Measurements from ENCODE around the gene ELF3. TPM values are rescaled to one million over a fixed set of nuclear protein-coding genes. Genes with fewer than 3 reads are reported as not detected.

Gene ELF3
- total and polyA plus RNA-seq, 2 of the 4 experiments (the other 2 are of a cell fraction): under 0.01 to 0.38 TPM

DNA sequence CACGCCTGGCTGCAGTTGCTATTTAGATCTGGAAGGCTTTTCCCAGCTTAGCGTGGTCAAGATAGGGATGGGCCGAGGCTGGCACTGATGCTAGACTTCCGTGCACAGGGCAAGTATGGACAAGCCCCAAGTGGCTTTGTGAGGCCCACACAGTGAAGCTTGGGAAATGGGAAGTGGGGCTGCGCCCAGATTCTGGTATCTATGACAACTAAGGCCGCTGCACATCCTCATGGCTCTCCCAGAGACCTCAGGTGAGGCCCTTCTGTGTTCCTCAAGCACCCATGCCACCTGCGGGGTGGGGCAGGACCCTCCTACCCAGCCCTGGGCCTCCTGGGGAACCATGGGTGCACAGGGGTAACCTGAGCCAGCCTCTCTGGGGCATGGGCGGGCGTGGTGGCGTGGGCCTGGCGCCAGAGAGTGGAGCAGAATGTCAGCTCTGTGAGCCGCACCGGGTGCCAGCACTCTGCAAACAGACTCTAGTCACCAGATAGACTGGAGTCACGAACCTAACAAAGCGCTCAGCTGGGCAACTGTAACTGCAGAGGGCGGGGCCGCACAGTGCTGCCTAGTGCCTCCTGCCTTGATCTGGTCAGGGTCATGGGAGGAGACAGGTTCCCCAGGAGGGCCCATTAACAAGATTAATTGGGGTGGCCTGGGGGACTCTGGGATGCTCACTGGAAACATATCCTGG, 46.4 kb downstream of the ELF3 start:
- in situ Hi-C loops (cut with MboI; ENCODE audit: low sequenced_read_pairs): no loop called here
- POLR2A ChIA-PET (ENCODE audit: unreplicated experiment): interaction anchor here (0.6 kb wide), 1 partner anchor 615 kb away, joined by 3 read pairs; no protein-coding TSS in a partner anchor
- Histone ChIP-seq H3K36me3 (ENCODE audit: control insufficient read depth, insufficient read depth, low read length) (no peaks in the 10 kb centered on the region), H2BK15ac (ENCODE audit: low read depth, low read length) (0 out of 3 replicates have a peak overlapping the region, but pooled peaks have one; percentile 39), H3K56ac (ENCODE audit: extremely low read depth, insufficient read depth, low read length) (no peak overlapping the region), H2AK9ac (replicated peaks; ENCODE audit: low read depth, low read length, poor library complexity) (peak overlapping the region; percentile 72), H4K20me1 (ENCODE audit: insufficient read depth, low read length) (no peaks in the 10 kb centered on the region), H3K4ac (ENCODE audit: low read depth, low read length) (peak overlapping the region; percentile 6; the same call in 1 of the 2 replicates), H2AFZ (replicated peaks; ENCODE audit: low read length, poor library complexity) (peak overlapping the region; percentile 8), H2BK120ac (ENCODE audit: low read depth, low read length) (0 out of 2 replicates have a peak overlapping the region, but pooled peaks have one; percentile 40), H3K14ac (replicated peaks; ENCODE audit: low read depth, low read length) (no peak overlapping the region; the same call in 1 of the 2 replicates), H4K91ac (ENCODE audit: insufficient read depth, low read depth, low read length) (no peak overlapping the region; the same call in 1 of the 2 replicates), H3K27ac (ENCODE audit: insufficient read depth, low read length) (no peak overlapping the region), H3K4me3 (ENCODE audit: insufficient read depth, low read depth, low read length) (no peak overlapping the region), H2BK5ac (ENCODE audit: low read depth, low read length, poor library complexity, severe bottlenecking) (peak overlapping the region; percentile 26), H3K9ac (ENCODE audit: low read depth, low read length) (no peak overlapping the region), H3K18ac (ENCODE audit: low read depth, low read length) (no peak overlapping the region), H4K8ac (ENCODE audit: low read depth in 2 of 2, low read length in 2 of 2) (no peak overlapping the region), H3K4me2 (ENCODE audit: low read depth, low read length) (no peak overlapping the region), H3K9me3 (ENCODE audit: control insufficient read depth, insufficient read depth, low read length) (no peaks in the 10 kb centered on the region), H3K79me1 (ENCODE audit: low read depth in 1 of 2, low read length in 2 of 2) (no peaks in the 10 kb centered on the region), H3K27me3 (ENCODE audit: control insufficient read depth, insufficient read depth, low read length) (peaks cover 2% of the 10 kb centered on the region; the same call in 1 of the 2 replicates), H3K4me1 (ENCODE audit: control insufficient read depth, insufficient read depth, low read length) (peaks cover 2% of the 10 kb centered on the region; the same call in 1 of the 2 replicates), H2BK20ac (ENCODE audit: low read depth, low read length) (no peak overlapping the region), H4K5ac (ENCODE audit: low read depth, low read length) (no peak overlapping the region), H3K23ac (ENCODE audit: low read depth, low read length) (no peak overlapping the region), H3K9me1 (ENCODE audit: insufficient read depth, low read length) (peaks cover 7% of the 10 kb centered on the region; the same call in 1 of the 2 replicates), H2AK5ac (ENCODE audit: low read depth, low read length) (0 out of 2 replicates have a peak overlapping the region, but pooled peaks have one; percentile 39)
- CTCF ChIA-PET: no interaction called here
- BruUV-seq (replicated peaks): no TSS peak
- intact Hi-C loops (cut with micrococcal nuclease): no loop called here
- dilution Hi-C loops (cut with HindIII; ENCODE audit: low sequenced_read_pairs, unreplicated experiment): no loop called here
- ATAC-seq (ENCODE audit: low read depth) (no peak), DNase-seq (no peak)
- TF ChIP-seq MXI1 (IDR thresholded peaks at IDR 0.05; ENCODE audit: borderline replicate concordance, low read depth, low read length) (no peak), POLR2A (IDR thresholded peaks at IDR 0.05; ENCODE audit: low read depth, low read length) (no peak), RFX5 (IDR thresholded peaks at IDR 0.05; ENCODE audit: low read depth, low read length) (no peak), RAD21 (IDR thresholded peaks at IDR 0.05; ENCODE audit: low read length) (no peak), CHD1 (IDR thresholded peaks at IDR 0.05; ENCODE audit: low read depth, low read length) (no peak), NFE2L2 (IDR thresholded peaks at IDR 0.05; ENCODE audit: low read depth, low read length) (no peak), BHLHE40 (IDR thresholded peaks at IDR 0.05; ENCODE audit: low read depth, low read length) (no peak), FOS (IDR thresholded peaks at IDR 0.05; ENCODE audit: low read depth, low read length) (no peak), CEBPB (IDR thresholded peaks at IDR 0.05; ENCODE audit: low read depth, low read length) (no peak), MAFK (IDR thresholded peaks at IDR 0.05; ENCODE audit: low read depth, low read length) (no peak), CTCF (conservative IDR thresholded peaks at IDR 0.05; ENCODE audit: low read depth, low read length) (no peak)
- TF ChIP-seq, protein P1, sequence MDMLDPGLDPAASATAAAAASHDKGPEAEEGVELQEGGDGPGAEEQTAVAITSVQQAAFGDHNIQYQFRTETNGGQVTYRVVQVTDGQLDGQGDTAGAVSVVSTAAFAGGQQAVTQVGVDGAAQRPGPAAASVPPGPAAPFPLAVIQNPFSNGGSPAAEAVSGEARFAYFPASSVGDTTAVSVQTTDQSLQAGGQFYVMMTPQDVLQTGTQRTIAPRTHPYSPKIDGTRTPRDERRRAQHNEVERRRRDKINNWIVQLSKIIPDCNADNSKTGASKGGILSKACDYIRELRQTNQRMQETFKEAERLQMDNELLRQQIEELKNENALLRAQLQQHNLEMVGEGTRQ (IDR thresholded peaks at IDR 0.05; ENCODE audit: low read depth, low read length): no peak
- TF ChIP-seq, protein P2, sequence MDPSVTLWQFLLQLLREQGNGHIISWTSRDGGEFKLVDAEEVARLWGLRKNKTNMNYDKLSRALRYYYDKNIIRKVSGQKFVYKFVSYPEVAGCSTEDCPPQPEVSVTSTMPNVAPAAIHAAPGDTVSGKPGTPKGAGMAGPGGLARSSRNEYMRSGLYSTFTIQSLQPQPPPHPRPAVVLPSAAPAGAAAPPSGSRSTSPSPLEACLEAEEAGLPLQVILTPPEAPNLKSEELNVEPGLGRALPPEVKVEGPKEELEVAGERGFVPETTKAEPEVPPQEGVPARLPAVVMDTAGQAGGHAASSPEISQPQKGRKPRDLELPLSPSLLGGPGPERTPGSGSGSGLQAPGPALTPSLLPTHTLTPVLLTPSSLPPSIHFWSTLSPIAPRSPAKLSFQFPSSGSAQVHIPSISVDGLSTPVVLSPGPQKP (IDR thresholded peaks at IDR 0.05; ENCODE audit: borderline replicate concordance, low read depth, low read length): no peak
- 79% methylated on average over 9 of the region's 17 CpGs; no CpG with 5 or more reads in 1 of the 2 experiments for WGBS, 2 experiments (ENCODE audit: extremely low coverage in 2 of 2, insufficient read length in 1 of 2)
